Stimulated activated CD4-positive, alpha-beta T cell treated with anti-CD3 and anti-CD28 coated beads, TNF-alpha, amount 100 ng/mL, for 1 hour (primary cell): ENCODE results near the gene CAV1.
"Not testable (repeated sequence)": the region's sequence is repeated elsewhere in the genome, so short reads cannot be mapped to it uniquely, and the experiment has no call there.

Source experiments
- DNase-seq, 3 donors: peaks; one replicate each; pipeline ENCODE4 v3.0.0-alpha.2; 2020; ENCODE audit warnings: low read depth in 3 of 3, low spot score in 1 of 3

The CAV1 gene

DNA sequence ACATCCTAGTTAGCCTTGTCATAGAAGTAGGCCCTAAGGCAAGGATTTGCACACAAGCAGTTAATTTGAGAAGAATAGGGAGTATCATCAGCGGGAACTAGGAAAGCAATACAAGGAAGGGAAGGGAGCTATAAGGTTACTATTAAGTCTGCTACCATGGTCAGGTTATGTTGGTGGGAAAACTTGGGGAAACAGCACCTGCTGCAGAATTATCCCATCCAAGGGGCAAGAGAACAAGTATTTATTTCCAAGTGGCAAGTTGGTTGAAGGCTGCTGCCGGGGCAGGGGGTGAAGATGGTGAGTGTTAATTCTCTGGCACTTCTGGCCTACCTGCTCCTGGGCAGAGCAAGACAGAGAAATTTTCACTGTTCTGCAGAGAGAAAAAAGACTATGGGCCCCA lies 55.0 kb downstream of the CAV1 start:
- no peak for DNase-seq

DNA sequence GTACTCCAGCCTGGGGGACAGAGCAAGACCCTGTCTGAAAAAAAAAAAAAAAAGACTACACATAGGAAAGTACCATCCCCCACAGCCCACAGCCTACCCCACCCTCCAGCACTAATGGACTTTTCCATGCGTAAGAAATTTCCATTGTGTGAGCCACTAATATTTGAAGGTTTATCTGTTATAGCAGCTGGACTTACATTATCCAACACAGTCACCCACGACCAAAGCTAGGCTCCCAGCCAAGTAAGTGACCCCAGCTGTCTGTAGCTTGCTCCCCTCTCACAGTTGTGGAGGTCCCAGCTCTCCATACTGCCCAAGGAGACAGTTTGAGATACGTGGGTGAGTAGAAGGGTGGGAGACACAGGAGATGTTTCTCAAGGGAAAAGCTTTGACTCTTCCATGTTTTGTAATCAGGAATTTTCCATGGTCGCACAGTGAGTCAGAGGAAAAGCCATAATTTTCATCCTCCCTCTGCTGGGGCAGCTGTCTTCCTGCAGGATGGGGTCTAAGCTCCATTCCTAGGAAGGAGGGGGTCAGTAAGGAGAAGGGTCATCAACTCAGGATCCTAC lies 57.4 kb downstream of the CAV1 start:
- no peak for DNase-seq

DNA sequence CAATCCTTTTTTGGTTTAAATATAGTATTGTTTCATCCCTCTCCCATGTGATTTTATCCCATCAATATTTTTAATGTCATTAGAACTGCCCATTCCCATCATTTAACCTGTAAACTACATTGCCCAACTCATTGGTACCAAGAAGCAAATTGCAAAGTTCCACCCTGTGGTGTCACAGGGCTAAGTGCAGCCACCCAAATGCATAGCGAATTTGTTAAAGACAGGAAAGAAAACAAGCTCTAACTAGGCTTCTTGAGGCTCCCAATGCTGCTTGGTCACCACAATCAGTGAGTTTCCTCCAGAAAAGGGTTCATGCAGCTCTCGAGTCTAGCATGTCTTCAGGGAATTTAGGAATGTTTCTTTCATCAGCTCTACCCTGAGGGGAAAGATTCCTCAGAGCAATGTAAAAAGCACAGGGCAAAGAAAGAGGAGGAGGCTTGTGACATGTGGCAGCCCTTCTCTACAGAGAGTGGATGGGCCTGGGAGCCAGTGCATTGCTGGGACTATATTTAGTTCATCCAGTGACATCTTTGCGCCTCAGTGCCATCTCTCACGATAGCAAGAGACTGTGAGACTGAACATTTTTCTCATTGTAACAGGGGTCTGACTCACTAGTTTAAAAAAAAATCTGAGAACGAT lies 58.1 kb downstream of the CAV1 start:
- DNase-seq, result no peak

DNA sequence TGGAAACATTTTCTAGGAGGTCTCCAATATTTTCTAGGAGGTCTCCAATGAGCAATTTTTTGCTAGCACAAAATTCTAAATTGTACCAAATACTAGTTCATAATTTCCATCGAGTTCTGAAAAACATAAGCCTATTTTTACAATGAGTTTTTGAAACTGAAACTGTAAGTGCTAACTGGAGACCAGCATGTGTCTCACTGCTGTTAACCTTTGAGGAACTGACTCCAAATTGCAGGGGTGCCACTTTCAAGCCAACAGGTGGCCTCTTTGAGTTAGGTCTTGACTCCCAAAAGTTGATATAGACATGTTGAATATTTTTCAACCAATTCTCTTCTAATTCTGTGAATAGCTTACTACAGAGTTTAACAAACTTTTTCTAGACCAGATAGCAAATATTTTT lies 58.8 kb downstream of the CAV1 start:
- no peak for DNase-seq

DNA sequence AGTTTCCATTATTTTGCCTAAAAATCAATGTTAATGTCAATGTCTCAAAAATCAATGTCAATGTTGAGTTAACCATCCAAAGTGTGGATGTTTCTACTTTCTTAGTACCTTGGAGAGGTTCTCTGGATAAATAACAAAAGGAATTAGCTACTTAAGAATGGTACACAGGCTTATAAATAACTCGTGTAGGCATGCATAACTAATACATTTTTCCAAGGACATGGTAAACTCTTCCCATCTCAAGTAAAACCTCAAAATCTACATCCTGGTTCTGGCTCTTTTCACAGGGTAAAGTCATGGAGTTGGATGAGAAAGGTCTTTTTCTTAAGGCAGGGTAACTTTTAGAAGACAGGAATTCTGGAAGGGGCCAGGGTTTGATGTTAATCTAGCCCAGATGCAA lies 59.9 kb downstream of the CAV1 start:
- no peak for DNase-seq

DNA sequence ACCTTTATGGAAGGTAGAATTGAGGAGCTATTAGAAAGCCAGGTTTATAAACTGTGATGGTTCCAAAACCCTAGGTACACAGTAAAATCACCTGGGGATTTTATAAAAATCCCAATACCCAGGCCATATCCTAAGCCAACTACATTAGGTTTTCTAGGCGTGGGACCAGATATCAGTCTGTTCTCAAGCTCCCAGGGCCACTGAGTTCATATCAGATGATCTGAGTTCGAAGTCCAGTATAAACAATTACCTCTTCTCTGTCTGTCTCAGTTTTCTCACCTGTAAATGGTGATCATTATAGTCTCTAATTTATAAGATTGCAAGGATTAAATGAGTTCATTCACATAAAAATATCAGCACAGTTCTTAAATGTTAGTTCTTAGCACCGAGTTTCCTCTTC lies 60.6 kb downstream of the CAV1 start:
- DNase-seq, result no peak

DNA sequence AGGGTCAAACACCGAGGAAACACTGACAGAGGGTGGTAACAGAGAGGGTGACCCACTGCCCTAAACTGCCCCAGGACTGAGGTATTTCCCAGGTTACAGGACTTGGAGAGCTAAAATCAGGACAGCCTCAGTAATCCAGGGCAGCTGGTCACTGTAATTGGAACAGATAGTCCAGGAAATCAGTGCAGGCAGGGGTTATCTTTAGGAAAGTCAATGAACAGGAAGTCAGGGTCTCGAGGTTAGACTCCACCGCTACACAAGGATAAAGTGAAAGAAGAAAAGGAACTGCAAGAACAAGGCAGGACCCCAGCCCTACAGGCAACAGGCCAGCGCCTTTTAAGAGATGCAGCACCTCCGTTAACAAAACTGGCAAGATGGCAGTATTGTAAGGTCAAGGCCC lies 61.1 kb downstream of the CAV1 start:
- no peak for DNase-seq

DNA sequence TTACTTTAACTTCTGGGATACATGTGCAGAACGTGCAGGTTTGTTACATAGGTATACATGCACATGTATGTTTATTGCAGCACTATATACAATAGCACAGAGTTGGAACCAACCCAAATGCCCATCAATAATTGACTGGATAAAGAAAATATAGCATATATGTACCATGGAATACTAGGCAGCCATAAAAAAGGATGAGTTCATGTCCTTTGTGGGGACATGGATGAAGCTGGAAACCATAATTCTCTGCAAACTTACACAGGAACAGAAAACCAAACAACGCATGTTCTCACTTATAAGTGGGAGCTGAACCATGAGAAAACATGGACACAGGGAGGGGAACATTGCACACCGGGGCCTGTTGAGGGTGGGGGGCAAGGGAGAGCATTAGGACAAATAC lies 62.4 kb downstream of the CAV1 start:
- not testable (repeated sequence) for DNase-seq

DNA sequence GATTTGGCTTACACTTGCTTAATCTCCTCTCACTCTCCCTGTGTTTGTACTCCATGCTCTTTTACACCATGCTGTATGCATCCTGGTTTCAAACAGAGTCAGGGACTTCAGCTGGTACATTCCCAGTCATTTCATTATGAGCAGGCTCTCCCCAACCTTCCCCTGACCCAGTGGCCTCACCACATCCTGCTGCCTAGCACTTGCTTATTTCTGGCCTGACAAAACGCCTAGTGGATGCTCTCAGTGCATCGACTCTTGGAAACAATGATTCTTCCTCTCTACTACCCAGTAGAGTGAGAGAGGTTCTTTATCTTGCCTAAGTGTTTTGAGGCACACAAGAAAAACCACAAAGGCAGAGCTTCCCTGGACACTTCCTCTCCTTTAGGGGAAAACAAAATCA lies 63.4 kb downstream of the CAV1 start:
- DNase-seq, result no peak

DNA sequence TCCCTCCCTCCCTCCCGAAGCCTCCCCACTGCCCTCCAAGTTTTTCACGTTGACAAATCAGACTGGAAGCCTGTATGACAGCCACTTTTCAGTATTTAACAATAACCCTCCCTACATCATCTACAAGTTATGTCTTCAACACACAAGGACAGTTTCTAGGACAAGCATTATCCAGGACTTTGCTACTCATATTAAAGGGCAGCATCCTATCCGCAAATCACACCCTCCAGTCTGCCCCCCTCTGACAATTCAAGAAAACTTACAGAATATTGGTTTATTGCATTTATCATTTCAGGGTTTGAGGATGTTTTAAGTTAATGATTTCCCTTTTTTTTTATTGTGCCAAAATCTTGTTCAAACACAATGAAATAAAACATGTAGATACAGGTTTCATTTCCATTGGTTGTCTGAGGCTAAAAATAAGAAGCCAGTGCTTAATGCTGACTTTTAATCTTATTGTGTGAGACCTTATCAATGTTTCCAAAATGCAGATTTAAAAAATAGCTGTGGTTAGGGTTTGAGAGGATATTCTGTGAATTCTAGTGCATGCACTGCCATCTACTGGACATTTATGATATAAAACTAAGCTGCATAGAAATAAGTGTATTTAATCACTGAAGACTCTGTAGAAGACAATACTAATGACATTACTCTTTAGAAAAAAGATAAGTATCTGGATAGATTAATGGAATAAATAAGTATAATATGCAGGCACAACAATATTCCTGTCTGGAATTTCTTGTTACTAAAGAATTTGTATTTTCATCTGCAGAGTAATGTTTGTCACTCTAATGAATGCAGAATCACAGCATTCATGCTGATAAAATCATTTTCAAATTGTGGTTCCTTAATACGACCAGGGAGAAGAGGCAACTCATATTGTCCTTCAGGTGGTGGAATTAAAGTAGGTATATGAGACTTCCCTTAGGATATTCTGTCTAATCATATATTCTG lies 64.1 kb downstream of the CAV1 start:
- no peak for DNase-seq

DNA sequence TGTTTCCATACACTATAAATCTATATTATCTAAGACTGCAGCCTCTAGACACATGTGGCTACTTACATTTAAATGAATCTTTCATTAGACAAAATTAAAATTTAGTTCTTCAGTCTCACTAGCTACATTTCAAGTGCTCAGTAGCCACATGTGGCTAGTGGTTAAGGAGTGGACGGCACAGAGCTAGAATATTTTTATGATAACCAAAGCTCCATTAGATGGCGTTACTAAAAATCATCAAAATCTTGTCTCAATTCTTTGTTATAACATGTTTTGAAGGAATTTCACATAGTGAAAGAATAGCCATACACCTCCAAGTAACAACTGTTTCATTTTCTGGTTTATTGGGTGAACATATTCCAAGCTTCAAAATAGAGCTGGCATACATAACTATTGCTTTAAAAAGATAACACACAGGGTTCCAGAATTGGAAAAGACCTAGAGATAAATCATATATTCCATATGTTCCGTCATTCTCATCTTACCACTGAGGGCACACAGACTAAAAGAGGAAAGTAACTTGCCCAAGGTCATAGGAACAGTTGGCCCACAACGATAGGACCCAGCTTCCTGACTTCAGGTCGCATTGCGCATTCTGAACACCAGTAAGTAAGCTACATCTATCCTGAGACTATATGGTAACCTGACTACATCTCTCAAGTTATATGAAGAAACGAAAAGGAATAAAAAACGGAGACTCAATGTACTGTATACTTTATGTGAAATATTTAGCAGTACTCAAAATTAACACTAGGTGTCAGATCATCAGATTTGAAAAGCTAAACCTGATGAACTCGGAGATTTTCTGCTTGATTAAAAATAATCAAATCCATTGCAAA lies 66.6 kb downstream of the CAV1 start:
- no peak for DNase-seq

DNA sequence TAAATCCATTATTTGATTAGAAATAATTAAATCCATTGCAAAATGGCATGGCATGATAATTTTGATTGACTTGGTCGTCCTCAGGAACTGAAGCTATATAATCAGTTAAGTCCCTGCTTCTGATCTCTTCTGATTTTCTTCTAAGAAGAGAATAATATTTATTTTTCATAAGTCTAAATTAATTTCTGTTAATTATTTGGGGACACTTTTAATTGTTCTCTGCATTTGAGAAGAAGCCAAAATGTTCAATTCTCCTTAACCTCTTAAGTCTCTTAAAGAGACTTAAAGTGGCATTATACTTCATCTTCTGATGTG lies 67.2 kb downstream of the CAV1 start:
- DNase-seq, result no peak

DNA sequence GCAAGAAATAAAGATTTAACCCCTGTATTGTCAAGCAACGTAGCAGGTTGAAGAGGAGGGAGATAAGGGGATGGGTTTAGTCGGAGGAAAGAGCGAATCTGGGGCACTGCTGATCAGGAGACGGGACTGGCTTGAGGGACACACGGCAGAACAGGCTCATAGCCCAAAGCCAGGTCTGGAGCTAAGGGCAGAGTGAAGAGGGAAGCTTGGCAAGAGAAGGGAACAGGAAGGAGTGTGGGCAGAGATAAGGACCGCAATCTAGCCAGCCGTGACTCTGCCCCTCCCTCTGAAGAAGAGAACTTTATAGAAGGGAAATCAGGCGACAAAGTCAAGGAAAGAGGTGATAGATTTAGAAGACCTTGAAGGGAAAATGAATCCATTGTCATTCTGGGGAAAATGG lies 67.6 kb downstream of the CAV1 start:
- DNase-seq, result no peak

DNA sequence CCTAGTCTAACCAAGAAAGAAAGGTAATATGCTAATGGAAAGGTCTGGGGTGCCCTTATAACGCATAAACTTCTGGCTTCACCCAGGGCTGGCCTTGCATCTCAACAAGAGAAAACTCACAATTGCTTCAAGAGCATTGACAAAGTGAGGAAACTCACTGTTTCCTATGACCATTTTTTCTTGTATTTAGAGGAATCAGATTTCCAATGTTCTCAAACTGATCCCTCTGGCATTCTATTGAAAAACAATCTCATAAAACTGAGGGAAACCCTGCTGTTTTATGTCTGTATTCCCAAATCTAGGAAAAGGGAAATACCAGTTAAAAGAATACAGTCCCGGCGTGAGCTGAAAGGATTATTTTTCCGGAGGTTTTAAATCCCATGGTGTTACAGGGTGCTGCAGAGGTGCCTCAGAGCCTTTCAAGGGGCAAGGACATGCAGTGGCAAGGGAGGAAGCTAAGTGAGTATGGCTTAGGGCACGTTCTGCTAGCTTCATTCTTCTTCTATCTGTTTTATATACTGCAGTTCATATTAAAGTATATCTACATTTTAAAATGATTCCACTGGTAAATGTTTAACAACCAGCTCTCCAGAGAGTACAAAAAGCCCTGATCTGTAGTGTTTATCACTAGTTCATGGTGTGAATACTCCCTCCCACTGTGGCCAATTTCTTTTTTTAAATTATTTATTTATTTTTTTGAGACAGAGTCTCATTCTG lies 68.7 kb downstream of the CAV1 start:
- DNase-seq, result no peak

DNA sequence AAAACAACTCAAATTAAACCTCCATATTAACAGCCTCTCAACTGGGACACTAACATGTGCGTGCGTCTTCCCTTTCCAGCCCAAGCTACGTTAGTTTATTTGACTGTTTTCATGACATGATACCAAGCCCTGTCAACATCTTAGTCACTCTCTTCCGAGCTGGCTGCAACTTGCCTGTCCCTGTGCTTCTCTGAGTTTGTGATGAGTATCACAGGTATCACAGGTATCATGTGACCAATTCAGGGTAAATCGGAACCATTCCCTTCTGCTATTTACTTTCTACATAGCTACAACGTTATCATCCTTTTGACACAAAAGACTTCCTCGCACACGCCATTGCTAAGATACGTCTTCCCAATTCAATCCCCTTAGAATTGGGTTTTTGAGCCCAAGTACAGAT lies 70.2 kb downstream of the CAV1 start:
- DNase-seq, result no peak

DNA sequence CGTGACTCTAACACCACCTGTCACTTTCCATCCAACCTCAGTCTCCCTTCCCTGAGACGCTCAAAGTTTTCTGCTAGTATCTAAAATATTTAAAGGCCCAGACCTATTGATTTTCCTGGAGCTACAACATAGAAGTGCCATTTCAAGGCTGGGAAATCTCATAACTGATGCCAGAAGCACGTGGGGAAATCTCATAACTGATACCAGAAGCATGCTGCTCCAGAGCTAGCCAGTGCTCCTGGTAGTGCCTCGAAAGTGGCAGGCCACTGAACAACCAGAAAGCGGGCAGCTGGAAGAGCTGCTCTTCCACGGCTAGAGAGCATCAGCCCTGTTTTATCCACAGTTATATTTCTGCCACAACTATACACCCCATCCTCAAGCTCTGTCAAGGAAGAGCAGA lies 72.5 kb downstream of the CAV1 start:
- DNase-seq, result no peak

DNA sequence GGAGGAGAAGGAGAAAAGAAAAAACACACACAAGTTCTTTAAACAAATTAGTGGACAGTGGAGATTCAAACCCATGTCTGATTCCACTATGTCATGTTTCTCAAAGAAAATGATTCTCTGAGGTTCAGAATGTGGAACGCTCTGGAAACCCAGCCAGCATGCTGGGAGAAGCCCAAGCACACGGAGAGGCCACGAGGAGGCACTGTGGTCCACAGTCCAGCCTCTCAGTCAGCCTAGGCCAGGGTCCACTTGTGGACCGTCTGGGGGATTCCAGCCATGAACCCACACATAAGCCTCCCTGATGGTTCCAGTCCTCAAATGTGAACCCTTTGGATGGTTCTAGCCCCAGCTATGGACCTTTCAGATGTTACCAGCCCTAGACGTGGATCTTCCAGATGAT lies 73.4 kb downstream of the CAV1 start:
- no peak for DNase-seq

DNA sequence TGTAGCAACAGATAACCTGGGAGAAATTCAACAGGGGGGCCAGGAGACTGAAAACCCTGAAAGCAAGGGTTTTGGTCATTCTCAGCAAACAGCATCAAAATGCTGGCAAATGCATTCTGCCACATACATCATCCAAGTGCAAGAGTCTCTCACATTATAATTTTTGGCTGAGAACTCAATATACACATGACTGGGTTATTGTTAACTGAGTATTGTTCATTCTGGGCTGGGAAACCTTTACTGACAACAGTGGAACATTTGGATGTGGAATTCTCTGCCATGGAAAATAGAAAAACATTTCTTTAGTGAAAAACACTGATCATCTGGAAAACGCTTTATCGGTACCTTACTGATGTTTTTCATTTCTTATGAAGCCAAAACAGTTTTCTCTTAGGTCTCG lies 74.0 kb downstream of the CAV1 start:
- no peak for DNase-seq

DNA sequence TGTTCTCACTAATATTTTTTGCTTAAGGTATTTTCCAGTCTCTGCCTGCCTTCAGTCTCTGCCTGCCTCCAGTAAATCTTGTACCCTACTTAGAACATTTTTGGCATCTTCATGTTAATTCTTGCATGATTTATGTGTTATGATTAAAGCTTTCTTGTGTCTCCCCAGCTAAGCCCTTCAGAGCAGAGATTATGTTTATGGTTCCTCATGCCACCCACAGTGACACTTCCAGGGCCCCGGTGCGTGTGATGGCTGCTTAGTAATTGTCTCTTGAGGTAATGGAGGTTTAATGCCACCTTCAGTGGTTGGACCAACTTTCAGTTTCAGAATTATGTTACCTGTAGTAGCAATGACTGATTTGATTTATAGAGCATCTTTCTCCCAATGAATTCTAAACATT lies 76.6 kb downstream of the CAV1 start:
- DNase-seq, result no peak

DNA sequence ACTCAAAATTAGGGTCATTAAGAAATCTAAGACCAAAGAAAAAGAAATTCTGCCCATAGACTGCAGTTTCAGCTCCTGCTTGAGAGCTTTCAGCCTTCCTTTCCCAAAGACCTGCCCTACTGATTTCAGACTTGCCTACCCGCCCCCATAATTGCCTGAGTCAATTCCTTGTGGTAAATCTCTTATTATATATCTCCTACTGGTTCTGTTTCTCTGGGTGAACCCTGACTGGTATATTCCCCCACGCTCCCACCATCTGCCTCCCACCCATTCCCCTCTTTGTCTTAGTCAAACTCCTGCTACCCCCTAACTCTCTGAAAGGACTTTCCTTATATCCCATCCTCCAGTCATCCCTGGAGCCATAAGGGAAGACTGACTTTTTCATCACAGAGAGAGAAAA lies 82.5 kb downstream of the CAV1 start:
- no peak for DNase-seq

DNA sequence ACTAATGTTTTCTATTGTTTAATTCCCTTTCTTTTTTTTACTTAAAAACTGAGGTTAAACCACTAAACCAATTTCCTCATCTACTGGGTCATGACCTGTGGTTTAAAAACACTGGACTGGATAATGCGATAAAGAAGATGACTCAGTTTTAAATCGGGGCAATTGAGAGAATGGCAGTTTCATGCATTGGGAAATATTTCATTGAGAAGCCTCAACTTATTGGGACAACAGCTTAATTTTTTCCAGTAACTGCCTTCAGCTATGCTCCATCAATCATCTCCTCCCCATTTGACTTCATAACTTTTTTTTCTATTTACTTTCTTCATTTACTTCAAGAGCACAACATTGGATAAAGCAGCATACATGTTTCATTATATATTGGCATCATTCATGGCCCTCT lies 85.4 kb downstream of the CAV1 start:
- DNase-seq, result no peak
